Body of pancreas (tissue), 4 donors: Measurements from ENCODE around the gene DHRS1. TPM values are rescaled to one million over a fixed set of nuclear protein-coding genes. Genes with fewer than 3 reads are reported as not detected.

Experiments used
- ATAC-seq: fragments of 150-250 bp; one replicate; pipeline ENCODE4 v1.9.1; 2016
- DNase-seq, 4 donors: peaks; one replicate each; pipeline ENCODE4 v3.0.0-alpha.2; 2019
- H3K27ac ChIP-seq, 4 donors: fragments of 200-600 bp; sonication (generic); 1 replicate in 3 of 4; 2 replicates in 1 of 4; pipeline versions ENCODE4 v1.5.1 to v1.6.1; 2016 to 2019; ENCODE audit warnings: mild to moderate bottlenecking in 1 of 4, mixed read lengths in 1 of 4, moderate library complexity in 1 of 4
- H3K27me3 ChIP-seq, 2 donors: fragments of 200-600 bp; sonication (generic); one replicate each; pipeline ENCODE4 v1.6.0; 2016; ENCODE audit warnings: mild to moderate bottlenecking in 1 of 2
- H3K36me3 ChIP-seq, 2 donors: fragments of 200-600 bp; sonication (generic); replicated peaks in 1 of 2; 2 replicates each; pipeline ENCODE4 v1.5.1; 2016; ENCODE audit warnings: low read depth in 2 of 2; ENCODE audit not compliant: insufficient read depth in 1 of 2
- H3K4me1 ChIP-seq: fragments of 200-600 bp; sonication (generic); one replicate; pipeline ENCODE4 v1.6.0; 2016
- H3K4me3 ChIP-seq, 2 donors: fragments of 200-600 bp; sonication (generic); 1 replicate in 1 of 2; 2 replicates in 1 of 2; pipeline ENCODE4 v1.5.1; 2016 to 2019
- H3K9me3 ChIP-seq, 3 donors: fragments of 200-600 bp; sonication (generic); 1 replicate in 2 of 3; 2 replicates in 1 of 3; pipeline ENCODE4 v1.5.1; 2016
- POLR2A ChIP-seq, 3 donors: fragments of 450-650 bp; IDR thresholded peaks; one replicate each; pipeline ENCODE4 v1.6.1; 2016; ENCODE audit warnings: antibody characterized with exemption in 3 of 3, mild to moderate bottlenecking in 2 of 3
- WGBS, 2 donors: methylation state at CpG; one replicate each; pipeline ENCODE4 v1.1.5; 2017; 5-methylcytosine and 5-hydroxymethylcytosine counted together
- intact Hi-C: fragments of 100-400 bp; cut with DNase I; formaldehyde crosslinking; loops from one replicate; pipeline ENCODE4 v1.15.1; 2023
- total RNA-seq, 2 donors: library from RNA; depleted of rRNA; stranded (reverse); fragments of >200 nt; gene quantifications; one replicate each; pipeline ENCODE4 v1.1.0, GENCODE V29; 2016
- TF ChIP-seq, protein P1 (sequence below), 7 experiments: fragments of 450-650 bp in 4 of 7; fragments of 200-600 bp in 3 of 7; sonication (generic) in 3 of 7; IDR thresholded peaks; one replicate each; pipeline ENCODE4 v1.5.1; 2016 to 2019; ENCODE audit warnings: antibody characterized with exemption in 7 of 7

Gene DHRS1
- total RNA-seq, 2 donors from 2014 or later, result 18.8 to 31.4 TPM

DNA sequence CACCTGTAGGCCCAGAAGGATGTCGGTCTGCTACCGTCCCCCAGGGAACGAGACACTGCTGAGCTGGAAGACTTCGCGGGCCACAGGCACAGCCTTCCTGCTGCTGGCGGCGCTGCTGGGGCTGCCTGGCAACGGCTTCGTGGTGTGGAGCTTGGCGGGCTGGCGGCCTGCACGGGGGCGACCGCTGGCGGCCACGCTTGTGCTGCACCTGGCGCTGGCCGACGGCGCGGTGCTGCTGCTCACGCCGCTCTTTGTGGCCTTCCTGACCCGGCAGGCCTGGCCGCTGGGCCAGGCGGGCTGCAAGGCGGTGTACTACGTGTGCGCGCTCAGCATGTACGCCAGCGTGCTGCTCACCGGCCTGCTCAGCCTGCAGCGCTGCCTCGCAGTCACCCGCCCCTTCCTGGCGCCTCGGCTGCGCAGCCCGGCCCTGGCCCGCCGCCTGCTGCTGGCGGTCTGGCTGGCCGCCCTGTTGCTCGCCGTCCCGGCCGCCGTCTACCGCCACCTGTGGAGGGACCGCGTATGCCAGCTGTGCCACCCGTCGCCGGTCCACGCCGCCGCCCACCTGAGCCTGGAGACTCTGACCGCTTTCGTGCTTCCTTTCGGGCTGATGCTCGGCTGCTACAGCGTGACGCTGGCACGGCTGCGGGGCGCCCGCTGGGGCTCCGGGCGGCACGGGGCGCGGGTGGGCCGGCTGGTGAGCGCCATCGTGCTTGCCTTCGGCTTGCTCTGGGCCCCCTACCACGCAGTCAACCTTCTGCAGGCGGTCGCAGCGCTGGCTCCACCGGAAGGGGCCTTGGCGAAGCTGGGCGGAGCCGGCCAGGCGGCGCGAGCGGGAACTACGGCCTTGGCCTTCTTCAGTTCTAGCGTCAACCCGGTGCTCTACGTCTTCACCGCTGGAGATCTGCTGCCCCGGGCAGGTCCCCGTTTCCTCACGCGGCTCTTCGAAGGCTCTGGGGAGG is 11.3 kb upstream of the DHRS1 start, which contains the start of gene LTB4R:
Gene LTB4R (plus strand): TSS at position 857 of the 959 bp plus-strand sequence. CDS start 4,150 bp downstream, outside the sequence.
- no peaks in the 10 kb centered on the region for H3K9me3 ChIP-seq
- H3K27ac ChIP-seq, result peak within 1 kb of the TSS; percentile 79 to 91 (median 86)
- peak; percentile 84 to 89 (median 87) for DNase-seq
- 10 to 12% methylated on average over 10 to 86 of the region's 99 CpGs for WGBS, 2 donors
- peaks cover 0 to 2% of the 10 kb centered on the region in 2 donors for H3K36me3 ChIP-seq
- intact Hi-C loops, result no loop called here
- no peaks in the 10 kb centered on the region for H3K27me3 ChIP-seq
- TF ChIP-seq, protein P1, sequence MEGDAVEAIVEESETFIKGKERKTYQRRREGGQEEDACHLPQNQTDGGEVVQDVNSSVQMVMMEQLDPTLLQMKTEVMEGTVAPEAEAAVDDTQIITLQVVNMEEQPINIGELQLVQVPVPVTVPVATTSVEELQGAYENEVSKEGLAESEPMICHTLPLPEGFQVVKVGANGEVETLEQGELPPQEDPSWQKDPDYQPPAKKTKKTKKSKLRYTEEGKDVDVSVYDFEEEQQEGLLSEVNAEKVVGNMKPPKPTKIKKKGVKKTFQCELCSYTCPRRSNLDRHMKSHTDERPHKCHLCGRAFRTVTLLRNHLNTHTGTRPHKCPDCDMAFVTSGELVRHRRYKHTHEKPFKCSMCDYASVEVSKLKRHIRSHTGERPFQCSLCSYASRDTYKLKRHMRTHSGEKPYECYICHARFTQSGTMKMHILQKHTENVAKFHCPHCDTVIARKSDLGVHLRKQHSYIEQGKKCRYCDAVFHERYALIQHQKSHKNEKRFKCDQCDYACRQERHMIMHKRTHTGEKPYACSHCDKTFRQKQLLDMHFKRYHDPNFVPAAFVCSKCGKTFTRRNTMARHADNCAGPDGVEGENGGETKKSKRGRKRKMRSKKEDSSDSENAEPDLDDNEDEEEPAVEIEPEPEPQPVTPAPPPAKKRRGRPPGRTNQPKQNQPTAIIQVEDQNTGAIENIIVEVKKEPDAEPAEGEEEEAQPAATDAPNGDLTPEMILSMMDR (IDR thresholded peaks at IDR 0.05), result peak; percentile 14 to 67 (median 50)
- peak; percentile 57 to 72 (median 59) for TF ChIP-seq POLR2A (IDR thresholded peaks at IDR 0.05)
- no peak within 1 kb of the TSS for H3K4me3 ChIP-seq
- H3K4me1 ChIP-seq, result peaks cover 64% of the 10 kb centered on the region
- ATAC-seq, result peak; percentile 85

DNA sequence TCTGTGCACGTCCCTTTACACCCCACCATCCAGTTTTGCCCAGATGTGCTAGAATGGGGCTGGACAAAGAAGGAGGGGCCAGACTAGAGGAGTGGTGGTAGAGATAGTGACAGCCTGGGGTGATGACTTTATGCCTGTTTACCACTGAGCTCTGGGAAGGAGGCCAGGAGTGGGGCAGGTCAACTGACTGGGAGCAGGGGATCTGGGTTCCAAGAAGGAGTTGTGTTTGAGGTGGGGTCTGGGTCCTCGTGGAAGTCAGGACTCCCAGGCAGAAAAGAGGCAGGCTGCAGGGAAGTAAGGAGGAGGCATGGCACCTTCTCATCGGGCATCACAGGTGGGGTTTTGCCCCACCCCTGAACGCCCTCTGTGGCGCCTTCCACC is 10.7 kb upstream of the DHRS1 start:
- Histone ChIP-seq H3K4me1 (peaks cover 62% of the 10 kb centered on the region), H3K9me3 (no peaks in the 10 kb centered on the region), H3K27me3 (no peaks in the 10 kb centered on the region), H3K4me3 (no peak overlapping the region), H3K27ac (peak overlapping the region; percentile 79 to 91 (median 86)), H3K36me3 (peaks cover 0 to 6% of the 10 kb centered on the region in 2 donors)
- ATAC-seq (no peak), DNase-seq (peak in 1 of 4 donors; percentile 50)
- TF ChIP-seq, protein P1 (IDR thresholded peaks at IDR 0.05), result no peak
- no peak for TF ChIP-seq POLR2A (IDR thresholded peaks at IDR 0.05)
- intact Hi-C loops, result no loop called here
- 24 to 30% methylated on average over 4 to 5 of the region's 5 CpGs for WGBS, 2 donors

DNA sequence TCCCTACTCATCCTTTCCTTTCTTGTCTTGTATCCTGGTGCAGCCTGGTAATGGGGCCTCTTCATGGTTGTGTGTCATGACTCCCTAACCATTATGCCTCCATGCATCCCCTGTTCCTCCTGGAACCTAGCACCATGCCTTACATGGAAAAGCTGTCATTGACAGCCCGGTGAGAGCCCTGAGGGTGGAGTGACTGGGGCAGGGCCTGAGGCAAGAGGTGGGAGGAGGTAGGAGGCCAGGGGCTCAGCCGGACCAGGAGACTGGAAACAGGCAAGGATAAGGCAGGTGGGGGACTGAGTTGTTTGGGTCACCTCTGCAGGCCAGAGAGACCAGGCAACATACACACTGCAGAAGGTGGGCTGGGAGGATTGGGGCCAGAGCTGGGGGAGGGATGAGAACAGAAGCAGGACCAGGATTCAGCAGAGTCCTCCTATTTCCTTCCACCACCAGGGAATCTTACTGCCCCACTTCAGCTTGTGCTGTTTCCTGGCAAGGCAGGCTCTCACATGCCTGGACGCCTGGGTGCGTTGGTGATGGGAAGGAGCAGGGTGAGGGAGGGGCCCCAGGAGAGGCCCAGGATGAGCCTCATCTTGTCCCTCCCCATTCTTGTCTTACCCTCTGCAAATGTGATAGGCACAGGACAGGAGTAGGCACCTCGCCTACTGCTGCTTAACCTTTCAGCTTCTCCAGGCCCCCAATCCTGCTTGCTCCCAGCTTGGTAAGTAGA is 10.1 kb upstream of the DHRS1 start, which contains the start of gene LTB4R2:
Gene LTB4R2 (plus strand): TSS at position 603 of the 727 bp plus-strand sequence. CDS start 525 bp downstream, outside the sequence.
- peaks cover 62% of the 10 kb centered on the region for H3K4me1 ChIP-seq
- WGBS, 2 donors, result 65 to 68% methylated on average over 5 of the region's 5 CpGs

DNA sequence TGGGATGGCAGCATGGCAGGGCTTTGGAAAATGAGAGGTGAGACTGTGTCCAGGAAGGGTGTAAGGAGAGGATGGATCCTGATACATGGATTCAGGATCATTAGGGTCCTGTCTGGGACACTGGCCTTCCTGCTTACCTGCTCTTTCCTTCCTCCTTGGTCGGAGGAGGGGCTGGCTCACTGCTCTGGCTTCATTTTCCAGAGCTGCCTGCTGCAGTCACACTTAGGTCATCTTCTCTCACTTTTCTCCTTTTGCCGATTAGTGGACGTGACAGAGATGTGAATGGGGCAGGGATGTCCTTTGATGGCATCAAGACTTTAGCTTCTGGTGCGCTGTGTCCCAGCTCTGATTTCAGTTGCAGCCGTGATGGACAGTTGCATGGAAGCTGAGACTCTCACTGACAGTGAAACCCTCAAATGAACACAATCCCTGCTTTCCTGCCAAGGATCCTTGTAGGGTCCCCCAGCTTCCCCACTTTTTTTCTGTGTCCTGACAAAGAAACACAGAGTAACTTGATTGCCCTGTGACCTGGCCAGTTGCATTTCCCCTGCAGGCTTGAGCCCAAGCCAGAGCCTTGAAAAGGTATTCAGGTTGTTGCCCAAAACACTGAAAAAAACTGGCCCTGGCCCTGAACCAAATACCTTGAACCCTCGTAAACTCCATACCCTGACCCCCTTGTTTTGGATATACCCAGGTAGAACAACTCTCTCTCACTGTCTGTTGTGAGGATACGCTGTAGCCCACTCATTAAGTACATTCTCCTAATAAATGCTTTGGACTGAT is 9.0 kb upstream of the DHRS1 start:
- no peaks in the 10 kb centered on the region for H3K27me3 ChIP-seq
- H3K4me3 ChIP-seq, result no peak overlapping the region
- peak overlapping the region; percentile 77 to 92 (median 82) for H3K27ac ChIP-seq
- no peak for DNase-seq
- H3K4me1 ChIP-seq, result peaks cover 62% of the 10 kb centered on the region
- TF ChIP-seq, protein P1 (IDR thresholded peaks at IDR 0.05), result no peak
- TF ChIP-seq POLR2A (IDR thresholded peaks at IDR 0.05), result no peak
- peaks cover 6 to 21% of the 10 kb centered on the region in 2 donors for H3K36me3 ChIP-seq
- 69 to 74% methylated on average over 7 of the region's 7 CpGs for WGBS, 2 donors
- no peak for ATAC-seq
- no peaks in the 10 kb centered on the region for H3K9me3 ChIP-seq
- intact Hi-C loops, result no loop called here

More for the DNA sequence above, 10.1 kb upstream of the DHRS1 start, which contains the start of gene LTB4R2:
- Histone ChIP-seq H3K36me3 (peaks cover 0 to 10% of the 10 kb centered on the region in 2 donors), H3K4me3 (no peak within 1 kb of the TSS), H3K27me3 (no peaks in the 10 kb centered on the region), H3K27ac (peak within 1 kb of the TSS; percentile 79 to 91 (median 86)), H3K9me3 (no peaks in the 10 kb centered on the region)
- DNase-seq (no peak), ATAC-seq (no peak)
- intact Hi-C loops, result no loop called here
- TF ChIP-seq, protein P1 (IDR thresholded peaks at IDR 0.05), result no peak
- TF ChIP-seq POLR2A (IDR thresholded peaks at IDR 0.05), result no peak
